ENCODE measurements around the gene NHSL1.

Gene NHSL1

GRCh38 chr6:138424004-138424904 lies 75.0 kb downstream of the NHSL1 start:
- DNase-seq: no peak

- DNase-seq: no peak
These were observed 76.4 kb downstream of the NHSL1 start for GRCh38 chr6:138422861-138423260.

GRCh38 chr6:138421608-138422007 lies 77.7 kb downstream of the NHSL1 start:
- no peak for DNase-seq

- DNase-seq: no peak
These were observed 78.2 kb downstream of the NHSL1 start for GRCh38 chr6:138421089-138421488.

GRCh38 chr6:138420356-138420755 lies 78.9 kb downstream of the NHSL1 start:
- DNase-seq: no peak

GRCh38 chr6:138419766-138420165 lies 79.5 kb downstream of the NHSL1 start:
- no peak for DNase-seq

- DNase-seq: no peak
These were observed 81.1 kb downstream of the NHSL1 start for GRCh38 chr6:138418118-138418742.

GRCh38 chr6:138417493-138418117 lies 81.7 kb downstream of the NHSL1 start:
- no peak for DNase-seq

- DNase-seq: no peak
These were observed 83.1 kb downstream of the NHSL1 start for GRCh38 chr6:138416206-138416605.

- DNase-seq: no peak
These were observed 84.2 kb downstream of the NHSL1 start for GRCh38 chr6:138415125-138415524.

GRCh38 chr6:138410972-138411880 lies 88.1 kb downstream of the NHSL1 start:
- no peak for DNase-seq

- DNase-seq: no peak
These were observed 89.1 kb downstream of the NHSL1 start for GRCh38 chr6:138410048-138410735.

- peak in 1 of 2 experiments; percentile 39 for DNase-seq
These were observed 92.9 kb downstream of the NHSL1 start for GRCh38 chr6:138406443-138406842.

- peak; percentile 39 to 86 for DNase-seq
These were observed 93.4 kb downstream of the NHSL1 start for GRCh38 chr6:138405816-138406413.

GRCh38 chr6:138404666-138405337 lies 94.5 kb downstream of the NHSL1 start:
- DNase-seq: no peak

GRCh38 chr6:138403801-138404665 lies 95.3 kb downstream of the NHSL1 start, which contains the start of gene HEBP2:
Gene HEBP2, plus strand, starts transcription at chr6:138404223. Its CDS starts 273 bp downstream, at chr6:138404496.
- DNase-seq: peak; percentile 79 to 91

GRCh38 chr6:138403324-138403800 lies 95.9 kb downstream of the NHSL1 start:
- DNase-seq: no peak

- no peak for DNase-seq
These were observed 96.5 kb downstream of the NHSL1 start for GRCh38 chr6:138402838-138403187.

GRCh38 chr6:138401960-138402837 lies 97.1 kb downstream of the NHSL1 start:
- DNase-seq: no peak
